ENCODE measurements around the gene SPATC1L. TPM values are rescaled to one million over a fixed set of nuclear protein-coding genes. Genes with fewer than 3 reads are reported as not detected.

Gene SPATC1L
- polyA plus RNA-seq, 2 of the 4 experiments (the other 2 are of a cell fraction), result 0.14 TPM; not detected in 1

GRCh38 chr21:46214478-46215340, 30.4 kb upstream of the SPATC1L start:
- FAIRE-seq (no peak), DNase-seq (ENCODE audit: low read depth in 1 of 2, low spot score in 1 of 2) (no peak), ATAC-seq (no peak)
- POLR2A ChIA-PET, result no interaction called here
- TF ChIP-seq E2F6 (IDR thresholded peaks at IDR 0.05; ENCODE audit: borderline replicate concordance, low read depth) (no peak), CBX2 (IDR thresholded peaks at IDR 0.05; ENCODE audit: borderline replicate concordance, low read depth) (no peak), JUN (IDR thresholded peaks at IDR 0.05) (no peak), KDM1A (IDR thresholded peaks at IDR 0.05; ENCODE audit: low read depth) (no peak), NFE2L2 (conservative IDR thresholded peaks at IDR 0.05; ENCODE audit: low read length) (no peak), SMC3 (IDR thresholded peaks at IDR 0.05) (no peak), ZFP36 (IDR thresholded peaks at IDR 0.05; ENCODE audit: borderline replicate concordance, partially characterized antibody) (no peak), PHF8 (IDR thresholded peaks at IDR 0.05; ENCODE audit: borderline replicate concordance, low read depth) (no peak), CBX8 (IDR thresholded peaks at IDR 0.05) (no peak), ZNF302 (CRISPR knock-in tag; IDR thresholded peaks at IDR 0.05) (no peak)
- WGBS (ENCODE audit: missing lambda C conversion rate), result 88% methylated on average over 9 of the region's 27 CpGs
- Histone ChIP-seq H3K4me2 (no peak overlapping the region), H3K4me3 (no peak overlapping the region), H3K9me3 (no peaks in the 10 kb centered on the region), H3K27ac (no peak overlapping the region), H3K4me1 (no peaks in the 10 kb centered on the region)
- CTCF ChIA-PET, result interaction anchor here (0.8 to 2.3 kb wide), 4 partner anchors 10 to 20 kb away, joined by 3 to 7 read pairs (median 4); partner anchors contain the start of gene LSS

GRCh38 chr21:46213620-46214286, 29.5 kb upstream of the SPATC1L start:
- Histone ChIP-seq H3K4me3 (no peak overlapping the region), H3K27ac (no peak overlapping the region), H3K4me2 (no peak overlapping the region), H3K9me3 (no peaks in the 10 kb centered on the region), H3K4me1 (no peaks in the 10 kb centered on the region)
- ATAC-seq, result no peak
- no peak for FAIRE-seq
- CTCF ChIA-PET, result no interaction called here
- DNase-seq (ENCODE audit: low read depth in 1 of 2, low spot score in 1 of 2), result no peak
- POLR2A ChIA-PET, result no interaction called here
- TF ChIP-seq HOXA7 (CRISPR knock-in tag; IDR thresholded peaks at IDR 0.05), result no peak
- TF ChIP-seq RARB (CRISPR knock-in tag; IDR thresholded peaks at IDR 0.05), result no peak
- no peak for TF ChIP-seq REST (IDR thresholded peaks at IDR 0.05)
- TF ChIP-seq HOXB13 (CRISPR knock-in tag; IDR thresholded peaks at IDR 0.05; ENCODE audit: low read depth), result no peak
- no peak for TF ChIP-seq CBX2 (IDR thresholded peaks at IDR 0.05; ENCODE audit: borderline replicate concordance, low read depth)
- TF ChIP-seq ELK1 (IDR thresholded peaks at IDR 0.05; ENCODE audit: low read depth, low read length), result no peak
- no peak for TF ChIP-seq FOSB (CRISPR knock-in tag; IDR thresholded peaks at IDR 0.05)
- no peak for TF ChIP-seq POLR2AphosphoS2 (conservative IDR thresholded peaks at IDR 0.05; ENCODE audit: low read length)
- no peak for TF ChIP-seq CEBPB (IDR thresholded peaks at IDR 0.05)
- TF ChIP-seq ESRRA (IDR thresholded peaks at IDR 0.05; ENCODE audit: borderline replicate concordance, low read length), result no peak
- TF ChIP-seq TFCP2L1 (CRISPR knock-in tag; IDR thresholded peaks at IDR 0.05), result no peak
- 88% methylated on average over 9 of the region's 15 CpGs for WGBS (ENCODE audit: missing lambda C conversion rate)
